ENCODE measurements around the gene TBC1D24. TPM values are rescaled to one million over a fixed set of nuclear protein-coding genes. Genes with fewer than 3 reads are reported as not detected.

Gene TBC1D24
- total and polyA plus RNA-seq, 9 of the 15 experiments (the other 6 are each of a cell fraction or from before 2014, with no cell fraction given), result 1.7 to 22.6 (median 7.2) TPM

- TF ChIP-seq REST (IDR thresholded peaks at IDR 0.05; ENCODE audit: borderline replicate concordance), result peak; percentile 31
- TF ChIP-seq REST (CRISPR knock-in tag; IDR thresholded peaks at IDR 0.05; ENCODE audit: low read depth), result peak; percentile 62; the same call in 1 of the 2 replicates
- no peak for TF ChIP-seq STAT6 (CRISPR knock-in tag; IDR thresholded peaks at IDR 0.05)
- no peak for TF ChIP-seq ZNF354B (CRISPR knock-in tag; IDR thresholded peaks at IDR 0.05)
- 0 out of 2 replicates have a peak, but pooled peaks have one; percentile 30 for TF ChIP-seq ZNF165 (CRISPR knock-in tag; IDR thresholded peaks at IDR 0.05; ENCODE audit: borderline replicate concordance)
- TF ChIP-seq ZNF174 (CRISPR knock-in tag; IDR thresholded peaks at IDR 0.05), result no peak
- no peak for TF ChIP-seq NBN (IDR thresholded peaks at IDR 0.05; ENCODE audit: low read depth)
- no peak for TF ChIP-seq ATF3 (IDR thresholded peaks at IDR 0.05)
- TF ChIP-seq ATF3 (CRISPR knock-in tag; conservative IDR thresholded peaks at IDR 0.05), result no peak
- 0 out of 2 replicates have a peak, but pooled peaks have one; percentile 41 for TF ChIP-seq ZNF561 (CRISPR knock-in tag; conservative IDR thresholded peaks at IDR 0.05)
- no peak for TF ChIP-seq ZNF778 (CRISPR knock-in tag; IDR thresholded peaks at IDR 0.05)
- TF ChIP-seq ZNF197 (CRISPR knock-in tag; IDR thresholded peaks at IDR 0.05; ENCODE audit: low read depth), result no peak
- no peak for TF ChIP-seq CEBPB (tag; IDR thresholded peaks at IDR 0.05)
- peak; percentile 68 for TF ChIP-seq GMEB1 (CRISPR knock-in tag; IDR thresholded peaks at IDR 0.05)
These were observed 689 bp upstream of the TBC1D24 start (continued) for GRCh38 chr16:2473999-2474876.
